Fibroblast of lung (primary cell): Measurements from ENCODE around the gene RCAN1.

ENCODE experiments used
- CTCF ChIP-seq, 2 donors: IDR thresholded peaks in 1 of 2; conservative IDR thresholded peaks in 1 of 2; 1 replicate in 1 of 2; 2 replicates in 1 of 2; pipeline ENCODE4 v1.5.1; 2011 to 2012; ENCODE audit warnings: low read length in 2 of 2, control low read depth in 1 of 2, inconsistent platforms in 1 of 2, low read depth in 1 of 2, mild to moderate bottlenecking in 1 of 2
- EZH2 ChIP-seq: IDR thresholded peaks from 2 replicates; pipeline ENCODE4 v1.5.1; 2012; ENCODE audit warnings: low read length, control low read depth, mild to moderate bottlenecking; ENCODE audit errors: missing control alignments

DNA sequence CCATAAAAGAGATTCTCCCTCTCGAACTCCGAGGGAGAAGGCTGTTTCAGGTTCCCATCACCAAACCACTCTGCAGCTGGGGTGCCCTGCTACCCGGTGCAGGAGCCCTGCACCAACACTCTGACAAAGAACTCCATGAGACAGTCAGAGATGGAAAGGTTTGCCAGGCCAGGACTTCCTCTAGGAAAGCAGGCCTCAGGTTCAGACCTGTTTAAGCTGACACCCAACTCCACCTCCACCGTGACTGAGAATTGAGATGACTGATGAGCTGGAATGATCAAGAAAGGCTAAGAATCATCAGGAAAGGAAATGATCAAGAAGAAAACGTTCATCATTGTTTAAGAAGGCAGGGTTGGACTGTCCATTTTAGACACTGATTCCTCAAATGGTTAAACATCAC lies 56.7 kb downstream of the RCAN1 start:
- TF ChIP-seq CTCF (conservative IDR thresholded peaks at IDR 0.05 in 1 of 2, IDR thresholded peaks at IDR 0.05 in 1 of 2; ENCODE audit: low read depth in 1 of 2, low read length in 2 of 2) = no peak
- no peak for TF ChIP-seq EZH2
